Fibroblast of skin of left quadriceps (primary cell): ENCODE measurements around the gene LYRM7.
"Not testable (repeated sequence)": the region's sequence is repeated elsewhere in the genome, so short reads cannot be mapped to it uniquely, and the experiment has no call there.

Source experiments
- DNase-seq, 2 experiments: peaks; one replicate each; pipeline ENCODE4 v3.0.0-alpha.2; 2013; ENCODE audit warnings: low read depth in 2 of 2

Gene LYRM7

GRCh38 chr5:131170540-131171275 lies at the start of gene LYRM7:
Gene LYRM7 (plus strand): TSS chr5:131170944. CDS start chr5:131171021, 77 bp downstream.
- peak; percentile 98 to 99 for DNase-seq

GRCh38 chr5:131127244-131127643 lies 43.5 kb upstream of the LYRM7 start:
- not testable (repeated sequence) for DNase-seq

DNA sequence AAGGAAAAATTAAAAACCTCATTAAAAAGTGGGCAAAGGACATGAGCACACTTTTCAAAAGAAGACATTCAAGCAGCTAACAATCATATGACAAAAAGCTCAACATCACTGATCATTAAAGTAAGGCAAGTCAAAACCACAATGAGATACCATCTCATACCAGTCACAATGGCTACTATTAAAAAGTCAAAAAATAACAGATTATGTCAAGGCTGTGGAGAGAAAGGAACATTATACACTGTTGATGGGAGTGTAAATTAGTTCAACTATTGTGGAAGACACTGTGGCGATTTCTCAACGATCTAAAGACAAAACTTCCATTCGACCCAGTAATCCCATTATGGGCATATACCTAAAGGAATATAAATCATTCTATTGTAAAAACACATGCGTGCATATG lies 41.4 kb upstream of the LYRM7 start:
- no peak for DNase-seq

DNA sequence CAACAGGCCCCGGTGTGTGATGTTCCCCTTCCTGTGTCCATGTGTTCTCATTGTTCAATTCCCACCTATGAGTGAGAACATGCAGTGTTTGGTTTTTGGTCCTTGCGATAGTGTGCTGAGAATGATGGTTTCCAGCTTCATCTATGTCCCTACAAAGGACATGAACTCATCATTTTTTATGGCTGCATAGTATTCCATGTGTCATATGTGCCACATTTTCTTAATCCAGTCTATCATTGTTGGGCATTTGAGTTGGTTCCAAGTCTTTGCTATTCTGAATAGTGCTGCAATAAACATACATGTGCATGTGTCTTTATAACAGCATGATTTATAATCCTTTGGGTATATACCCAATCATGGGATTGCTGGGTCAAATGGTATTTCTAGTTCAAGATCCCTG lies 37.7 kb upstream of the LYRM7 start:
- not testable (repeated sequence) for DNase-seq

- not testable (repeated sequence) for DNase-seq
Measured at GRCh38 chr5:131138406-131138805, 32.3 kb upstream of the LYRM7 start.

DNA sequence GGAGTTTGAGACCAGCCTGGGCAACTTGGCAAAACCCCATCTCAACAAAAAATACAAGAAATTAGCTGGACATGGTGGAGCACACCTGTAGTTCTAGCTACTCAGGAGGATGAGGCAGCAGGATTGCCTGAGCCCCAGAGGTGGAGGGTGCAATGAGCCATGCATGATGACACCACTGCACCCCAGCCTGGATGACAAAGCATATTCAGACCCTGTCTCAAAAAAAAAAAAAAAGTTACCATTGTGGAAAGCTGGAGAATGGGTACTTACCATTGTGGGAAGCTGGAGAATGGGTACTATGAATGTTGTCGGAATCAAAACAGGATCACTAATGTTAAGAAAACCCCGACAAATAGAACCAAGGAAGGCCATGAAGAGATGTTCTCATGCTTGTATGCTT lies 31.4 kb upstream of the LYRM7 start:
- DNase-seq: no peak

DNA sequence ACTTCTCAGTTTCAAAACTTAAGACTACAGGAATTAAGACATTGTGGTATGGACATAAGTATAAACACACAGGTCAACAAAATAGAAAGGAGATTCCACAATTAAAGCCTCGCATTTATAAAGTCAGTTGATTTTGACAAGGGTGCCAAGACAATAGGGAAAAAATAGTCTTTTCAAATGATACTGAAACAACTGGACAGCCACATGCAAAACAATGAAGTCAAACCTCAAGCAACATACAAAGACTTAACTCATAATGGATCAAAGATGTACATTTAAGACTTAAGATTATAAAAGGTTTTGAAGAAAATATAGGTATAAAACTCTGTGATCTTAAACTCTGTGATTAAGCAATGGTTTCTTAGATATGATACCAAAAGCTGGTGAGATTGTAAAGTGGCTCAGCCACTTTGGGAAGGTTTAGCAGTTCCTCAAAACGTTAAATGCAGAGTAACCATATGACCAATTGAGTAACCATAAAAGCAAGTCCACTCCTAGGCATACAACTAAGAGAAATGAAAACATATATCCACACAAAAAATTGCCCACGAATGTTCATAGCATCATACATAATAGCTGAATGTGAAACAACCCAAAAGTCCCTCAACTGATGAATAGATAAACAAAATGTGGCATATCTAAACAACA lies 27.6 kb upstream of the LYRM7 start:
- no peak for DNase-seq

DNA sequence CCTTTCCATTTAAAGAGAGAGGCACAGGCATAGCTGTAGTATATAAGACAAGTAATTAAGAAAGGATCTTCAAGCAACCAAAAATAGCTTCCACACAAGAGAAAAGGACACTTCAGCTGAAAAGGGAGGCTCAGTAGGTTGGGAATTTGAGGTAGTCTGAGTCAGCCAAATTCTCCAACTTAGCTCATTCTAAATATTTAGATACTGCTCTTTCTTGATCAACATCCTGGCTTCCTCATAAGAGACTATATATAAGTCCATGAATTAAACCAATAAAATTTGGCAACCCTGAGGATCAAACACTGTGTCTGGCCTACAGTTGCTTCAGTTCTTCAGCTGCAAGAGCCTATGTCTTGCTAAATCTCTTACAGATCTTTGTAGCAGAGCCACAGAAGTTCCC lies 23.5 kb upstream of the LYRM7 start:
- DNase-seq: no peak

GRCh38 chr5:131148835-131149234 lies 21.9 kb upstream of the LYRM7 start:
- no peak for DNase-seq

DNA sequence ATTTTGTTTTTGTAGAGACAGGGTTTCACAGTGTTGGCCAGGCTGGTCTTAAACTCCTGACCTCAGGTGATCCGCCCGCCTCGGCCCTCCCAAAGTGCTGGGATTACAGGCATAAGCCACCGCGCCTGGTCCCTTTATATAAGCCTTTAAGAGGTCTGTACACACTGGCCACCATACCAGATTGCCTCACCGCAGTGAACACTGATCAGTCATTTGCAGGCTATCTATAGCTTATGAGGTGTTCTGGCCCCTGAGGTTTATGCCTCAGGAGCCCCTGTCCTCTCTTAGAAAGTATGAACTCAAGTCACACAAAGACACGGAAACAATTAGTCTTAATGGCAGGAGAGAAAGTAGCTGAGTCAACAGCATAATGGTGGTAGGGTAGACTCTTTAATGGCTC lies 20.3 kb upstream of the LYRM7 start:
- DNase-seq: no peak

DNA sequence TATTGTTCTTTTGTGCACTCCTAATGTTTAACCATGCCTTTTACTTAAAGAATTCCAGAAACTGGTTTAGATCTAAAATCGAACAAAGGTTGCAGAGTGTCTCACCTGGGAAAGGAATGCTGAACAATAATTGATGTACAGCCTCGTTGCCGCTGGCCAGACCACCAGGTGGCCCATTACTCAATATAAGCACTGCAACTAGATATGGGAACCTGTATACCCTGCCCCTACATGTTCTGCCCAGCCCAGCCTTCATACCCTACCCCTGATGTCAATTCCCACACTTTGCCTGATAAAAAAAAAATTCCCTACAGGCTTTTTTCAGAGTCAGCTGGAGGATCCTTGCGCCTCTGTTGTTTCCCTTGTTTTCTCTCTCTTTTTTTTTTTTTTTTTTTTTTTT lies 19.5 kb upstream of the LYRM7 start:
- DNase-seq: no peak

DNA sequence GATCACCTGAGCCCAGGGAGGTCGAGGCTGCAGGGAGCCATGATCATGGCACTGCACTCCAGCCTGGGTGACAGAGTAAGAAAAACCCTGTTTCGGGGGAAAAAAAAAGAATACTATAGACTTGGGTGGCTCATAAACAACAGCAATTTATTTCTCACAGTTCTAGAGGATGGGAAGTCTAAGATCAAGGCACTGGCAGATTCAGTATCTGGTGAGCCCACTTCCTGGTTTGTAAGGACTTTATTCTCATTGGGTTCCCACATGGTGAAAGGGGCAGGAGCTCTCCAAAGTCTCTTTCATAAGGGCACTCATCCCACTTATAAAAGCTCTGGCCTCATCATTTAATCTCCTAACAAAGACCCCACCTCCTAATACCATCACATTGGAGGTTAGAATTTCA lies 14.4 kb upstream of the LYRM7 start:
- no peak for DNase-seq

DNA sequence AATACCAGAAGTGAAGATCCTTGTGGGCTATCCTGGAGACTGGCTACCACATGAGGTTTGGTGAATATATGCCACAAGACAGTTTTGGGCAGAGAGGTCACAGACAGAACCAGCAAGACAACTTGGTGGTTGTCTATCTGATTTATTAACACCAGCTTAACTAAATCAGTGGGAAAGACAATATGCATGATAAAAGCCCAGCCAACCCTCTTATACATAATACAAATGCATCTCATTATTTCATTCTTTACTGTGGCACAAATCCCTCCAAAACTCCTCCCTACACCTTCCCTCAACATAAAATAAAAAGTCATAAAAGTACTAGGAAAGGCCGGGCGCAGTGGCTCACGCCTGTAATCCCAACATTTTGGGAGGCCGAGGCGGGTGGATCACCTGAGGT lies 13.8 kb upstream of the LYRM7 start:
- DNase-seq: no peak

DNA sequence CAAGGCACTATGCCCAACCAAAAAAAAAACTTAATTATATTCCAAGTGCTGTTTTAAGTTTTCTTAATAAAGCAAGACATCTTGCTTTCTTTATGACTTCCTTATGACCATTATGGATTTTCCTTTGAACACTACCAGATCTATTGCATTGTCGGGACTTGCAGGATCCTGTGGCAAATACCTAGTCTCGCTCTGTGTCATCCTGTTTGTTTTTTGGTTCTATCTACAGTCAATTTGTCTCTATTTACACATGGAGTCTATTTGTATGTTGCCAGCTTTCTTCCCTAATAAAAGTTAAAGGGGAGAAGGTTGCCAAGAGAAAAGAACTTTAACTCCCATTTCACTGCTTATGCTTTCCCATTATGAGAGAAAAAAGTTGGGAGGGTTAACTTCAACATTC lies 10.6 kb upstream of the LYRM7 start:
- DNase-seq: no peak

- no peak for DNase-seq
Measured at GRCh38 chr5:131163276-131164119, 7.2 kb upstream of the LYRM7 start.

DNA sequence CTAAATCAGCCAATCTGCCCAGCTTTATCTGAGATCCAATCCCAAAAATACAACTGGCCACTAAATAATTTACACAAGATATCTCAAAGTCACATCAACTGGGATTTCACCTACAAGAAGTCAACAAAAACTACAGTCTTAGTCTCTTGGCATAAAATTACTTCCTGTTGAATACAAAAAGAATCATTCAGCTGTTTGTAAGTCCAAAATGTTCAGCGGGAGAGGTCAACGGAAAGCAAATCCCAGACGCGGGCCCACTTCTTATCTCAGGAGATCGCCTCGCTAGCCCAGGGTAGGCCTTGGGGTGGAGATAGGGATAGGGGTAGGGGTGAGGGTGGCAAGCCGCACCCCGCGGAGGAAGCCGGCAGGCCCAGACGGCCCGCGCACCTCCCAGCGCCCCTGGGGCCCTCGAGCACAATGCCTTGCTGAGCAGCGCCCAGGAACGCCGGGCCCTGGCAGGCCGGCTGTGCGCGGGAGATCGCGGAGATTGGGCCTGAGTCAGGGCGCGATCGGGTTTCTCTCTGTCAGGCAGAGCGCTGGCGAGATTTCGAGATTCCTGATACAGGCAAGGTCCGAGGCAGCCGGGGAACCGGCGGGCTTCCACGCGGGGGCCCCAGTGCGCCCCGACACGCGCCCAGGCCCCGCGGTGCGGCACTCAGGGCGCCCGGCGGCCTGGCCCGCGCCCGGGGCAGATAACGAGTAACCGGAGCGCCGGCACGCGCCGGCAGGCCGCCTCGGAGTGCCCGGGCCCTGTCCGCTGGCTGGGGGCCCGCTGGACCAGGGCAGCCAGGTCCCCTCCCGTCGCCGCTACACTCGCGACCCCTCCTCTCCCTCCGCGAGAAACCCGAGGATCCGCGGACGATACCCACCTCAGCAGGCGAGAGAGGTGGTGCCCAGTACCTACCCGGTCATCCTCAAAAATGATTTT lies 6.3 kb upstream of the LYRM7 start:
- peak; percentile 41 to 44 for DNase-seq

DNA sequence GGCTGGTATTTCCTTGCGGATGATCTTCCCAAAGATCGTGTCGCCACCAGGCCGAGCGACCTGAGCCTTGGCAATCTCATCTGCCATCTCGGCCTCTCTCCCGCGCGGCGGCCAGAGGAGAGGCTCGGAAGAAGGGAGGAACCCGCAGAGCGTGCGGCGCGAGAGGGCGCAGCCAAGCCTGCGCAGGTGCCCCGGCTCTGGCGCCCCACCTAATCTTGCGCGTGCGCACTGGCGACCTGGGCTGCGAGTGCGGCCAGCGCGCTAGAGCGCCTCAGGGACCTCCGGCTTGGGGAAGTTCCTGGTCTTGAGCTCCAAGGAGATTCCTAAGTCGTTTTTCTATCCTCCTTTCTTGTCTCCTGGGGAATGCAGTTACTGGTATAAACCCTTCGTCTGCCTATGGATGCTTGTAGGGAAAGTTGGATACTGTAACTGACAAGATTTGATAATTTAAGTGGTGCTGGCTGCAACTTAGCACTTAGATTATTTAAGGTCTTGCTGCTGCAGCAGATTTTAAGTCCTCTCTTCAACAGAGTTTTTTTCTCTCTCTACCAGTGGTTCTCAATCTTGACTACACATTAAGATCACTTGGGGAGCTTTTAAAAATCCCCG lies 5.5 kb upstream of the LYRM7 start, which contains the start of gene HINT1:
HINT1 (minus strand) TSS at position 138 of the 609 bp plus-strand sequence; CDS start at position 87, 51 bp downstream.
- peak; percentile 71 to 73 for DNase-seq

DNA sequence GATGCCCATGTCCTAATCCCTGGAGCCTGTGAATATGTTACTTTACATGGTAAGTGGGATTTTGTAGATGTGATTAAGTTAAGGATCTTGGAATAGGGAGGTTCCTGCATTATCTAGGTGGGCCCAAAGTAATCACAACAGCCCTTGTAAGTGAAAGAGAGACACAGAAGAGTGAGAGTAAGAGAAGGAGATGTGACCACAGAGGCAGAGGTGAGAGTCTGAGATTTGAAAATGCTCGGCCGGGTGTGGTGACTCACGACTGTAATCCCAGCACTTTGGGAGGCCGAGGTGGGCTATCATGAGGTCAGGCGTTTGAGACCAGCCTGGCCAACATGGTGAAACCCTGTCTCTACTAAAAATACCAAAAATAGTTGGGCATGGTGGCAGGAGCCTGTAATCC lies 3.1 kb upstream of the LYRM7 start:
- no peak for DNase-seq

DNA sequence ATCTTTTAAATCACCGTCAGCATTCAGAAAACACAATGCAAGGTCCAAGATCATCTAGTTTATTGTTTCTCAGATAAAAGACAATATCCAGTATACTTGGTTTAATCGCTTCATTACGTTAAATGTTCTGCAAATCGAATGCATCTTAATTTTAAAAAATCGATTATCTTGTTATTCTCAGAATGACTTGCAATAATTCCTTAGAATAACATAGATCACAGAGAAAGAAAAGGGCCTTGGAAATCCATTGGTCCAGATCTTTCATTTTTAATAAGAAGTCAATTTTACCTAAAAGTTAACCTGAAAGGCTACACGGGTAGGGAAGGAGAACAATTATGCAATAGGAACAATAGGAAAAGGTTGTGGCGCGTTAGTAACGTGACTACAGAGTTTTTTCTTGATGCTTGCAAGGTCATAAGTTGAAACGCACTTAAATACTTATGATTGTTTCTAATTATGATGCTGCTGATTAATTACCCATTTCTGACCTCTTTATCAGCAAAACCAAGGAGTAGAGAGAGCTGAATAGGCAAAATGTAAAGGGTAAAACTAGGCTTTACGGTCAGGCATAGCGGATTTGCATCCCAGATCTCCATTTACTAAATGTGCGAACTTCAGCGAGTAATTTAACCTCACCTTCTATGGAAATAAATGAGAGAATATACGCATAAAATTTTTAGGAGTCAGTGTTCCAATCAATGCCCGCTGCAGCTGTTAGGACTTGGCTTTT lies 769 bp upstream of the LYRM7 start:
- no peak for DNase-seq

DNA sequence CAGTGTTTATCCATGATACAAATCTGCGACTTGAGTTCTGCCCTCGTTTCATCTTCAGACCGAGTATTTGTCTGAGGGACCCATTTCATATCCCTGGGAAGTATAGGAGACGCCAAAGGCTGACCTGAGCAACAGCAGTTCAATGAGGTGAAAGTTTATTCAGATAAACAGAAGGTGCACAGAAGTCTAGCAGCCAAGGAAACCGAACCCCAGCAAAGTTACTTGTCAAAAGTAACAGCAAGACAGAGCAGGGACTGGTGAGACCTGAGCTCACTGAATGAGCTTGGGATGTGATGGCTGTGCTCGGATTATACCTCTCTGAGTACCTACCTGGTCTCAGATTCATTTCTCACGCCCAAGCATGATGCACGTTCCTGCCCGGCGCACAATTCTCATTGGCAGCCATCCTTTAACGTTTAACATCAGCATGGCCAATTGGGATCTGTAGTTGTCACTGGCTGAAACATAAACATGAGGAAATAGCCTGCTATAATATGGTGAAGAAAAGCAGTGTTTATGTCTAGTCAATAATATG lies 599 bp downstream of the LYRM7 start:
- no peak for DNase-seq
